ENCODE results near the gene HIBADH.

GRCh38 chr7:27606270-27607209, 56.1 kb downstream of the HIBADH start:
- TF ChIP-seq EZH2phosphoT487 (IDR thresholded peaks at IDR 0.05; ENCODE audit: borderline replicate concordance, low read depth, low read length) = no peak
- TF ChIP-seq, protein P1, sequence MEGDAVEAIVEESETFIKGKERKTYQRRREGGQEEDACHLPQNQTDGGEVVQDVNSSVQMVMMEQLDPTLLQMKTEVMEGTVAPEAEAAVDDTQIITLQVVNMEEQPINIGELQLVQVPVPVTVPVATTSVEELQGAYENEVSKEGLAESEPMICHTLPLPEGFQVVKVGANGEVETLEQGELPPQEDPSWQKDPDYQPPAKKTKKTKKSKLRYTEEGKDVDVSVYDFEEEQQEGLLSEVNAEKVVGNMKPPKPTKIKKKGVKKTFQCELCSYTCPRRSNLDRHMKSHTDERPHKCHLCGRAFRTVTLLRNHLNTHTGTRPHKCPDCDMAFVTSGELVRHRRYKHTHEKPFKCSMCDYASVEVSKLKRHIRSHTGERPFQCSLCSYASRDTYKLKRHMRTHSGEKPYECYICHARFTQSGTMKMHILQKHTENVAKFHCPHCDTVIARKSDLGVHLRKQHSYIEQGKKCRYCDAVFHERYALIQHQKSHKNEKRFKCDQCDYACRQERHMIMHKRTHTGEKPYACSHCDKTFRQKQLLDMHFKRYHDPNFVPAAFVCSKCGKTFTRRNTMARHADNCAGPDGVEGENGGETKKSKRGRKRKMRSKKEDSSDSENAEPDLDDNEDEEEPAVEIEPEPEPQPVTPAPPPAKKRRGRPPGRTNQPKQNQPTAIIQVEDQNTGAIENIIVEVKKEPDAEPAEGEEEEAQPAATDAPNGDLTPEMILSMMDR (conservative IDR thresholded peaks at IDR 0.05; ENCODE audit: low read length) = no peak
